GM21423 (cell line): Measurements from ENCODE around the gene ARHGEF28.

ENCODE experiments used
- ATAC-seq: cut with Tn5 transposase; IDR thresholded peaks from one replicate; pipeline ENCODE4 v1.9.1; 2021; ENCODE audit warnings: mild to moderate bottlenecking, moderate library complexity; ENCODE audit not compliant: unreplicated experiment

The ARHGEF28 gene

DNA sequence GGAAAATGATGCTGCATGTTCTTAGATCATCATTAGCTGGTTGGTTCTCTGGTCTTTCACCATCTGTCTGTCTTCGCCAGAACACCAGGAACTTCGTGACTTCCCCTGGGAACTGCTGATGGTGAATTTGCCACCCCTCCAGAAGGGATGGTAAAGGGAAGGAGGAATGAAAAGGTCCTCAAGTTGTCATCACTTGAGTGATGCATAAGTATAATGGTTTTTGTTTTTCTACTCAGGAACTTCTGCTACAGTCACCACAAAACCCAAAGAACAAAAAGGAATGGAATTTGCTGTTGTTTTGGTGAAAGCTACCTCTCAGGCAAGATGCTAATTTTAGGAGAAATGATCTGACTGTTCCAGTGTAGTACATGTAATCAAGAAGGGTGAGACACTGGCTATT is 328.4 kb downstream of the ARHGEF28 start:
- no peak for ATAC-seq

DNA sequence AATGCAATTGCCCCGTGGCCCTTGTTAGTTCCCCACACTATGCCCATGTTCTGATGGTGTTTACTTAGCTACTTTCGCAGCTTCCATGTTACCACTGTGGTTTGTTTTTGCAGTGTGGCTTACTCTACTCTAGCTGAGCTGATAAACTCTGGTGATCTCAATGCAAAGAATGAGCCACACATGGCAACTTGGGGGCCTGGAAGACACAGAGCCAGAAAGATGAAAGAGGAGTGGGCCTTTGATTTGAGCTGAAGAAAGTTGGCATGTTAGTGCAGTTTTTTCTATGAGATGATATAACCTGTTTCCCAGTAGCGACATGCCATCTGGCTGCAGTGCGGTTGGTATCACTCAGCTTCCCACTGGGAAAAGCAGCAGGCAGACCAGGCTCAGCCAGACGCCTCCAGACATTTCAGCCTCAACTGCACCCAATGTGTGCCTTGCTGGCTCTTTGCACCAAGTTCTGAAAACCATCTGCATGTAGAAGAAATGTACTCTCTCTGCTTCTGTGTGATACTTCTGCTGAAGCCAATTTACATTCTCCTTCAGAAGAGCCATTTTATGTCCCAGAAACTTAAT is 329.4 kb downstream of the ARHGEF28 start:
- no peak for ATAC-seq

- ATAC-seq = no peak
Observed at GRCh38 chr5:73957397-73958001, 331.5 kb downstream of the ARHGEF28 start.

DNA sequence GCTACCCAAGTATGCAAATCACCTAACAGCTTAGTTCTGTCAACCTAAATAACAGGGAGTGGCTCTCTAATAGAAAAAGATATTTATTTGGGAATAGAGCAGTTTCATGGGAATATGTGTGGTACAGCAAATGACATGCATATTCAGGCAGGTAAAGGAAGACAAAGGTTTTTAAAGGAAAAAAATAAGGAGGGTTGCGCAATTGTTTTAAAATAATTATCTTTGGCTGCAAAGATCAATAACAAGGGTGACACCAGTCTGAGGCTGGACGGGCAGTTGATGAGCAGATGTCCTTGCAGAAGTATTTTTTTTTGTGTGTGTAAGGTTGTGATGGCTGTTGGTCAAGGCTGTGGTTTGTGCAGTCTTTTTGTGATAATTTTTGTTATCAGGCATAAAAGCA is 332.0 kb downstream of the ARHGEF28 start:
- ATAC-seq = no peak

- no peak for ATAC-seq
Observed at GRCh38 chr5:73960023-73960422, 334.0 kb downstream of the ARHGEF28 start.

DNA sequence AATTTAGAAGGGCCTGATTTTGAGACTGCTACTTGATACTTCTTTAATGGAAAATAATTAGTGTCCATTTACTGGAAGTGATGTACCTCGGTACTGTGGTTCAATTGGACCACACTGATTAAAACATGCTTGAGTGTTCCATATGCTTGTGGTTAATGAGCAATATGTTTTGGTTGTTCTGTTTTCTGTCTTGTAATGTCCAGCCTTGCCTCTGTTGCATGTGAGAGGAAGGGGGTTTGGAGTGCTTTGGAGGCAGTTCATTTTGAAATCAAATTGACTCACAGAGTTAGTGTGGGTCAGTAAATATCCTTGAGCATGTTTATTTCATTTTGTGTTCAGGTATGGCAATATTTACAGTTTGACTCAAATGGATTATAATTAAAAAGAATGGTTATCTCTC is 334.4 kb downstream of the ARHGEF28 start:
- ATAC-seq = no peak

GRCh38 chr5:73962801-73963425 is 336.9 kb downstream of the ARHGEF28 start:
- no peak for ATAC-seq

- ATAC-seq = no peak
Observed at GRCh38 chr5:73964352-73964865, 338.4 kb downstream of the ARHGEF28 start.

DNA sequence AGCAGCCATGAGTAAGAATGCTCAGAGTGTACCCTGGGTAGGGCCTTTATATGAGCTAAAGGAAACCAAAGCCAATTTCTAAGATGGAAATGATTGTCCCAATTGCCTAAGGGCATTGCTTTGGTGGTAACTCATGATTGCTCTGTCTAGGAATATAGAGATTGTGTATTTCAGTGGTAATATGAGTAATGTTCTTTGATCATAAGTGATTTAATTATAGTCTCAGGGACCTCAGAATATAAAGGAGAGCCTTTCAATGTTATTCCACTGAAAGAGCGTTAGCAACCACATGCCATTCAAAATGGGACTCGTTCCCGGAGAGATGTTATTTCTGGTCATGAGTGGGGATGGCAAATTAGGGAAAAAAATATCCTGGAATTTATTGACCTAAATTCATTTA is 340.5 kb downstream of the ARHGEF28 start:
- ATAC-seq = no peak

- no peak for ATAC-seq
Observed at GRCh38 chr5:73967347-73967746, 341.4 kb downstream of the ARHGEF28 start.

- ATAC-seq = no peak
Observed at GRCh38 chr5:73968246-73968645, 342.2 kb downstream of the ARHGEF28 start.

GRCh38 chr5:73968729-73969128 is 342.7 kb downstream of the ARHGEF28 start:
- no peak for ATAC-seq

GRCh38 chr5:73969195-73970036 is 343.4 kb downstream of the ARHGEF28 start:
- no peak for ATAC-seq

DNA sequence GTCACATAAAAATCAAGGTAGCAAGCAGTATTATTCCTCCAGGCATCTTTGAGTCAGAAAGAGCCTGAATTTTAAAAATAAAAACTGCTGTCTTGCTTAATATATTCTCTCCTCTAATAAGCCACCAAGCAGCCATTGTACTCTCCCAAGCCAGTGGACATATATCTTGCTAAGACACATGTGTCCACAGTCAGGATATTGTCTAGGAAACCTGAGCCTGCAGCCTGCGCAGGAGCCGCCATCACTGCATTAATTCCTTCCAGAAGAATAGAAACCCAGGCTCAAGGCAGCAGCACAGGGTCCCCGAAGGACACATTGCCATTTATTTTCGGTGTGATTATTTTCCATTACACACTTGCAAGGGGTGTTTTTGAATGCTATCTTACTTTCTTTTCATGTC is 345.3 kb downstream of the ARHGEF28 start:
- no peak for ATAC-seq

GRCh38 chr5:73973135-73973534 is 347.1 kb downstream of the ARHGEF28 start:
- ATAC-seq = no peak

DNA sequence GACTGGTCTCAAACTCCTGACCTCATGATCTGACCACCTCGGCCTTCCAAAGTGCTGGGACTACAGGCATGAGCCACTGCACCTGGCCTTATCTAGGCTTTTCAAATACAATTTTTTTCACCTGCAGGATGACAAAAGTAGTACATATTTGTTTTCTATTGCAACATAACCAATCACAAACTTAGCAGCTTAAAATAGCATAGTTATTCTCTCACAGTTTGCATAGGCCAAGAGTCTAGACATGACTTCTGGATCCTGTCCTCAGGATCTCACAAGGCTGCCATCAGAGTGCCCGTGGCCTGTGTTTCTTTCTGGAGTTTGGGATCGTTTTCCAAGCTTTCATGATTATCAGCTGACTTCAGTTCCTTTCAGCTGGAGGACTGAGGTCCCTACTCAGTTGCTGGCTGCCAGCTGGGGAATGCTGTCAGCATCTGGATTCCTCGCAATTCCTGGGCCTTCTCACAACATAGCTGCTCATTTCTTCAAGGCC is 348.9 kb downstream of the ARHGEF28 start:
- ATAC-seq = no peak

DNA sequence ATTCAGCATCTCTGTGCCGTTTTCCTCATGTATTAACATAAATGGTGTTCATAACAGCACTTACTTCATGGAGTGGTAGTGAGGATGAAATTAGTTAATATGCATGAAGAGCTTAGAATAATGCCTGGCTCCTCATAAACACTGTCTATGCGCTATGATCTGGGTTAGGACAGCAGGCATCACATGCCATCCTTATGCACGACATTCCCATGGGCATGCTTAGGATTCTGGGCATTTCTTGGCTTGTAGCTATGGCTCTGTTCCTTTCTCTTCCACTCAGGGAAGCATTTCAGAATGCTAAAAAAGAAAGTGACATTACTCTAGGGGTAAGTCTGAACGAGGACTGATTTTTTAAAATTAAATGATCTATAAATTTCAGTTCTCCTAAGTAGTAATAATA is 349.8 kb downstream of the ARHGEF28 start:
- ATAC-seq = no peak

- no peak for ATAC-seq
Observed at GRCh38 chr5:73977146-73977545, 351.1 kb downstream of the ARHGEF28 start.

DNA sequence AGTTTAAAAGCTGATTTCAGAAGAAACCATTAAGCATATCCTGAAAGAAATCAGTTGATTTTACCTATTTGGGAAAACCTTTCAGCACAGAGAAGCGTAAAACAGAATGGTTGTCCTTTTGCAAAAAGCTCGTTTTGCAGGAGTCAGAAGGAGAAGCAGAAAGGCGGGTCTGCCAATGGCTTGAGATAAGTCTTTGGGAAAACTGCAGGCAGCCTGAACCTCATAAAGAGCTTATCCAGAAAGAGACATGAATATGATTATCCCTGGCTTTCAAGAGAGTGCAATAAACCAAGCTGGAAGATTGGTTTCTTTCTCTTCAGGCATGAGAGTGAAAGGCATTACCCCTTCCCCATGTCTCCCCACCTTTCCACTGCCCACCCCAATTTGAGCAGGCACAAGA is 353.3 kb downstream of the ARHGEF28 start:
- ATAC-seq = no peak

DNA sequence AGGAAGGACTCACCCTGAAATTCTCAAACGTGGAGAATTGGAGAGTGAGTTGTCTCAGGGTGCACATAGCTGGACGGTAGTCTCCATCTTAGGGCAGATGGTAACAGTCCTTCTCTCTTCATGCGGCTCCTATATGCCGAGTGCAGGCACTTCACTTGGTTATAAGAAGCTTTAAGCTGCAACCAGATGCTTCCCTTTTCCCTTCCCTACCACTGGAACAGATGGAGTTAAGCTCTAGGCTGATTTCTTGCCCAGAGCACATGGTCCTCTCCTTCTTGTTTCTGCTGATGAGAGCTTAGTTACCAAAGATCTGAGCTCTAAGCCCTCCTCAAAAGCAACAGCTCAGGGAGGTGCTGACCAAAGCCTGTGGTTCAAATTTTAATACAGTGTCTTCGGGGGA is 355.7 kb downstream of the ARHGEF28 start:
- no peak for ATAC-seq

DNA sequence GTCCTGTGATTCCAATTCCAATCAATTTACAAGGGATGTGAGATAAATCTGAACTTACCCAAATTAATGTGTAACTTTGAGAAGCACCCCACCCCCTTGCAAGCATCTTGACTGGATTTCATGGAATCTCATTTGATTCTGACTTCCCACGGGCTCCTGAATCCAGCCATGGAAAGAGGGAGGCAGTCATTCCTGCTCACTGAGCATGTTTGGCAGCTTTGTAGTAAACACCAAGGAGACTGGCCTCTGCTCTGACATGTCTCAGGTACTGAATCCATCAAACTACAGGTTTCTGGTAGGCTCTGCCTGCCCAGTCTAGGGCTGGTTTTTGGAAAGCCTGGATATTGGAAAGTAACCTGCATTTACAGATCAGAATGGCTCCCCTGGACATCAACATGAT is 357.6 kb downstream of the ARHGEF28 start:
- ATAC-seq = no peak
